DMS53 (cell line): Measurements from ENCODE around the gene KRT31.
A peak's percentile ranks its signal among the peaks of the same experiment; 100 is the strongest.
"Not testable (repeated sequence)": the region's sequence is repeated elsewhere in the genome, so short reads cannot be mapped to it uniquely, and the experiment has no call there.

Experiments
- DNase-seq: peaks from one replicate; lab custom pipeline; 2025; lab: John Stamatoyannopoulos, UW

The KRT31 gene

DNA sequence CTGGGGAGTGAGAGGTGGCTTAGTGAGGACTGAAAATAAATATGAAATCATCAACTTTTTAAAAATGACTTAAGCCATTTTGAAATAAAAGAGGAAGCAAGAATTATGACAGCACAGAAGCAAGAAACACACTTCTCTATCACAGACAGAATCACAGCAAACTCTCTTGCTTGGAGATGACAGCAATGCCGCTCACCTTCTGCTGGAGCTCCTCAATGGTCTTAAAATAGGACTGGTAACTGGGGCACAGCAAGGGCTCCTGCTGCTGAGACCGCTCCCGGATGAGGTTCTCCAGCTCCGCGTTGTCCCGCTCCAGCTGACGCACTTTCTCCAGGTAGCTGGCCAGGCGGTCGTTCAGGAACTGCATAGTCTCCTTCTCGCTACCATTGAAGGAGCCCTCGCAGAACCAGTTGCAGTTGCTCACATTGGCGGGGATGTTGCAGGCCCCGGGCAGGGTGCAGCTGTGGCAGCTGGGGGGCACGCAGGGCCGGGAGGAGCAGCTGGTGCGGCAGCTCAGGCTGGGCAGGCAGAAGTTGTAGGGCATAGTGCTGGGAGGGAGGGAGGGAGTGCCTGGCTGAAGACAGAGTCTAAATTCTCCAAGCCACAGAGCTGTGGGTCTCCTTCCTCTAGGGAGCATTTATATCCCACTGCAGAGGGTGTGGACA, at the start of gene KRT31:
TSS of gene KRT31 (minus strand) at position 613 of the 665 bp plus-strand sequence. CDS start at position 544, 69 bp downstream.
- no peak for DNase-seq

DNA sequence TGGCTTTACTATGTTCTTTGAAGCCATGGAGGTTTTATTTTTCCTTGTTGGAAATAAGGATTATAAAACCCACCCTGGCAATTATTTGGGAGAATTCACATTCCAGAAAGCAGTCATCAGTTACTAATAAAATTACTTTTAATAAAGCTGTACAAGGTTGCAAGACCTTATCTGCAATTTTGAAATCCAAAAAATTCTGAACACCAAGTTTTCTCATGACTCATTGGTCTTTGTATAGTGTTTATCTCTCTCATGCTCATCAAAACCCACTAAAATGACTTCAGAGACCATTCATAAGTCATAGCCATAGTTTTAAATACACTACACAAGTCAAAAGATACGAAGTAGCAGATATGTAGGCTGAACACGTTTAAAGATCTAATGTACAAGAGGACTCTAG, 49.4 kb upstream of the KRT31 start:
- no peak for DNase-seq

DNA sequence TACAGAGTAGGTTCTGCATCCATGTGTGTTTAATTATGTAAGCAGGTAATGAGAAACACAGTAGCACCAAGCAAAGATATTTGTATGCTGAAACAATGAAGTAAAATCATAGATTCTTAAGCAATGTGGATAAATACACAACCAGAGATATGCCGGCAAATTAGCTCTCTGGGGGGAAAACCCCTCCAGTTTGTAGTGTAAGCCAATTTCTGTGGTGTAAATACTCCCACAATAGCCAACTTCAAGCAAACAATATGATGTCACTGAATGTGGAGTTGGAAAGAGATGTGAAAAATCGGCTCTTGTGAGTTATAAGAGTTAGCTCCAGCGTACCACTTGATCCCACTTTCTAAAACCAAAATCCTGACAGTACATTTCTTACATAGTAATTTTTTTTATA, 47.2 kb upstream of the KRT31 start:
- no peak for DNase-seq

DNA sequence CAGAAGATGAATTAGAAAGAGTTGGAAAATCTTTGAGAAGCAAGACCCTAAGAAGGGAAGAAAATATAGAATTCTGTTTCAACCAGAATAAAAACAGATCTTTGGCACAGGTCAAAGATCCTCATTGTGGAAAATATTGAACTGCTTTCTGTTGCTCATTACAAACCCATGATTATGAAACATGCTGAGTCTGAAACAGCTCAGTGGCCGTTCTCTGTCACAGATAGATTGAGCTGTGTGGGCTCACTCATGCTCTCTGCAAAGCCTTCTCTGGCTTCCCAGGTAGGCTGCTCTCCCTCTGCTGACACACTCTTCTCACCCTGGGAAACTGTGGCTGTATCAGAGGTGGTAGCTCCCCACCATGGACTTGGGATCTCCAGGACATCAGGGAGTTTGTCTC, 46.8 kb upstream of the KRT31 start:
- no peak for DNase-seq

DNA sequence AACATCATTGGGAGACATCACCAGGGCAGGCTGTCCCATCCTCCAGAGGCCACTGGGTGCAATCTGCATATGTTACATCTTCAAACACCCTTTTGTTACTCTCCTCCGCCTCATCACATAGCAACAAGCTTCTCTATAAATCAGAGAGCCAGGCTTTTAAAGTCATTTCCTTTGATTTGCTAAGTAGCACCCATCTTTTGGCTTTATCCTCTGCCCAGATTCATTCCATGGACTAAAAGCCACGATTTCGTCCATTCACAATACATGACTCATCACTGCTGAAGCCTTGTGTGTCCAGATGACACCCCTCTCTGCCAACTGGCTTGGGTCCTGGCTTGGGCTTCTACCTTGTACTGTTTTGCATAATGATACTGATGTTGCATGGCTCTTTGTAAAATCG, 45.3 kb upstream of the KRT31 start:
- no peak for DNase-seq

DNA sequence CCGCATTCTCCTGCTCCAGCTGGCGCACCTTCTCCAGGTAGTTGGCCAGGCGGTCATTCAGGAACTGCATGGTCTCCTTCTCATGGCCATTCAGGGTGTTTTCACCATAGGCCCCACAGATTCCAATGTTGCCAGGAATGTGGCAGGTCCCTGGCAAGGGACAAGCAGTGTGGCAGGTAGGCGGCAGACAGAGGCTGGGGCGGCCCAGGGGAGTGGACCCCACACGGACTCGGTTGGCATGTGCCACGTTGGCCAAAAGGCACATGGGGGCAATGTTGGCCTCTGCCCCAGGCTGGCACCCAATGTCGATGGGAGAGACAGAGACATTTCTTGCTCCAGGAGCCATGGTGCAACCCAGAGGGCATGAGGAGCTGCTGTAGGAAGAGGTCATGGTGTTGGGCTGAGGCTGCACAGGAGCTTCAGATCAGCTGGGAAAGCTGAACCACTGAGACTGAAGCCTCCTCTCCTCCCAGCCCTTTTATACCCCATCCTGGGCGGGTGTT, 43.2 kb upstream of the KRT31 start, which contains the start of gene KRT38:
TSS of gene KRT38 (minus strand) at position 453 of the 503 bp plus-strand sequence. CDS start at position 391, 62 bp downstream.
- no peak for DNase-seq

DNA sequence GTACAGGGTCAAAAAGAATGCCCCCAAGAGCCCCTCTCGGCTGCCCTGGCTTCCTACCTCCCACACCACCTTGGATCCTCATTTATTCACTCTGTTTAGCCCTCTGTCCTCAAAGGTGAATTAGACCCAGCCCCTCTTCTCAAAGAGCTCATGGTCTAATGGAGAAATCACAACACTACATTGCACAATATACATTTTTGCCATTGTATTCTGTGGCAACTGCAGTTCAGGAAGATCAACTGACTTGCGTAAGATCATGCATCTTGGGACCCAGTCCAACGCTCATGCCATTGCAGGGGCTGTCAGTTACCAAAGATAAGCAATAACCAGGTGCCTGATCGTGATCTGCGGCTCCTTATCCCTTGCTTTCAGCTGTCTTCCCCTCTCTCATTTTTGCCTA, 42.0 kb upstream of the KRT31 start:
- DNase-seq: no peak

DNA sequence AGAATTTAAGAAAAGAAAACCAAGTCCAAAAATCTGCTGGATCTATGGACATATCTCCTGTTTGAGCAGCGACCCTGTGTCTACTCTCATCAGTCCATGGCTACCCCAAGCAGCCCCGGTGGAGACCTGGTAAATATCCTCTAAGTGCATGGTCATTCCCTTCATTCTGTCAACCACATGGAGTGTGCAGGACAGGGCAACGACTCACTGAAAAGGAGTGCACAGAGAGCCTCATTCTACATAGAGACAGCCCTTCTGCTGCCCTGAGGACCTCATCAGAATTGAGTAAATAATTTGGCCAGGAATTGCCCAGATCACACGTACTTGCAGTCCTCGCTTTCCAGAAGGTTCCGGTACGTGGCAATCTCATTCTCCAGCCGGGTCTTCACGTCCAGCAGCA, 40.4 kb upstream of the KRT31 start:
- no peak for DNase-seq

DNA sequence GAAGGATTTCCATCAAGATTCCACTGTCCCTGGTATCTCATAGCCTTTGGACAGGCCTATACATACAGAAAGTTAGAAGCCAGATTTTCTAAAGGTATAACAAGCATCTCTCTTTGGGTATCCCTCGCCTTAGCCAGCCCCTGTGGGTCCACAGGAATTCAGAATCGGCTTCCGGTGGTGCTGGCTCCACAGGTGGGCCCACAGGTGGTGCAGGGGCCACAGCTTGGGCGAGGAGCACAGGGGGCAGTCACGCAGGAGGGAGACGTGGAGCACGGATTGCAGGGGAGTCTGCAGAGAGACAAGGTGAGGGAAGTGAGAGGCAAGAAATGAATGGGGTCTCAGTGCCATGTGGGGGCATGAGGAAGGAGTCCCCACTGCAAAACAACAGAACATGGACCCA, 39.8 kb upstream of the KRT31 start:
- no peak for DNase-seq

DNA sequence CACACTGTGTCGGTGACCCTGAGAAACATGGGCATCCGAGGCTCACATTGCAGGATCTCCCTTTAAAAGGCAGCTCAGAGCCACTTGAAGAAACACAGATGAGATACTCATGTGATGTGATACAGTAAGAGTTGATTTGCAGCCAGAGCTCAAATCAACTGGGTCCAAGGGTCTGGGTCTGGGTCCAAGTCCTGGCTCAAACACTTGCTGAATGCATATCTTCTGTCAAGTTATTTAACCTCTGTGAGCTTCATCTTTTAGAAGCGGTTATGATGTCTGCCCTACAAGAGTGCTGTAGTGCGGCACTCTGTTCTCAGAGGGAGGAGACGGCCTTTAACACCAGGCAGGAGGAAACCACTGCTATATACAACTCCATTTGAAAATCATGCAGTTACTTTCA, 37.0 kb upstream of the KRT31 start:
- no peak for DNase-seq

DNA sequence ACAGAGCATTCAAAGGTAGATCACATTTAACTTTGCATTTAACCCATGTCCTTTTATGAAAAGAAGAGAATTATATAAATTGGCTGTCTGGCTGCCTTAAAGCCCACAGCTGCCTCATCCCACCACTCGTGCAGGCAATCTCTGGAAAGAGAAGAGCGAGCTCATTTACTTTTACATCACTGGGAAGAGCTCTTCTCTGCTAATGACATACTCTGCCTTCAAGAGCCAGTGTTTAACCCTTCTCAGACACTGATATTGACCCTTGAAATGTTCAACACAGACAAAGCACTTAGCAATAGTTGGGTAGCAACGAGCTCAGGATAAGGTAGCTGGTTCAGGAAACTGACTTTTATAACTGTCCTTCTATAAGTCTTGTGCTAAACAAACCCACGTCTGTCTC, 36.6 kb upstream of the KRT31 start:
- no peak for DNase-seq

DNA sequence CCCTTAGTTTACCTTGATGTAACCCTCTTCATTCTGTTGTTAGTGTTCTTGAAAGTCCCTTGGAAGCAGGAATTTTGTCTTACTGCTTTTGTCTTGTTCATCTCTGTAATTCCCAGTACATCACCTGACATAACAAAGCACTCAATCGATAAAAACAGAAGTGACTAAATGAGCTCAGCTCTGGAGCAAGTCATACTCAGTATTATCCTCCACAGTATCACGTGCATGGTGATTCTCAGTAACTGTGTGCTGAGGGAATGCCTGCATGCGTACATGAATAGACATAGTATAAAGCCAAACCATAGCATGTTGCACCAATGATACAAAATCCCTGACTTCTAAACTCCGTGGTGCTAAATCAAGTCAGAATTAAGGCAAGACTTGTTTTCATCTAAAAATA, 36.2 kb upstream of the KRT31 start:
- no peak for DNase-seq

DNA sequence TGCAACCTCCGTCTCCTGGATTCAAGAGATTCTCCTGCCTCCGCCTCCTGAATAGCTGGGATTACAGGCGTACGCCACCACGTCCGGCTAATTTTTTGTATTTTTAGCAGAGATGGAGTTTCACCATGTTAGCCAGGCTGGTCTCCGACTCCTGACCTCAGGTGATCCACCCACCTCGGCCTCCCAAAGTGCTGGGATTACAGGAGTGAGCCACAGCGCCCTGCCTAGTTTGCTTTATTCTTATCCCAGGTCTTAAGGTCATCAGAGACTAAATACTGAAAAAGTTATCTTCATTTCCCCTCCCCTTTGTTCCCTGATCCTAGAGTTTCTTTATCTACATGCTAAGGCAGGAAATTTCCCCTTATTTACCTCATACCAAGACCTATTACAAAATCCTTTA, 33.0 kb upstream of the KRT31 start:
- DNase-seq: not testable (repeated sequence)

DNA sequence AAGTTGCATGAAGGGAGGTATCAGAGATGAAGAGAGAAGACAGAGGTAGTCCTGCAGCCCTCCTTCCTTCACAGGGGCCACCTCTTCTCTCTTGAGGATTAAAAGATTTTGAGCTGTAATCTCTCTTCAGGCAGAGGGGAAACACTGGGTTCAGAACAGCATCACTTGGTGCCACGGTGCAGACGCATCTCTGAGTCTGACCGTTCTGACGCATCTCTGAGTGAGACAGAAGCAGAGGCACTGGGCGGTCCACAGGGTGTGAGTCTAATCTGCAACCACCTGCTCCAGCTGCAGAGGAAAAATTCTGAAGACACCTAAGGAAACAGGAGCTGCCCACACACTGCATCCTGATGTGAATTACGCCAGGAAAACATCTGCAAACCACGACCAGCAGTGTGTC, 32.3 kb upstream of the KRT31 start:
- no peak for DNase-seq

DNA sequence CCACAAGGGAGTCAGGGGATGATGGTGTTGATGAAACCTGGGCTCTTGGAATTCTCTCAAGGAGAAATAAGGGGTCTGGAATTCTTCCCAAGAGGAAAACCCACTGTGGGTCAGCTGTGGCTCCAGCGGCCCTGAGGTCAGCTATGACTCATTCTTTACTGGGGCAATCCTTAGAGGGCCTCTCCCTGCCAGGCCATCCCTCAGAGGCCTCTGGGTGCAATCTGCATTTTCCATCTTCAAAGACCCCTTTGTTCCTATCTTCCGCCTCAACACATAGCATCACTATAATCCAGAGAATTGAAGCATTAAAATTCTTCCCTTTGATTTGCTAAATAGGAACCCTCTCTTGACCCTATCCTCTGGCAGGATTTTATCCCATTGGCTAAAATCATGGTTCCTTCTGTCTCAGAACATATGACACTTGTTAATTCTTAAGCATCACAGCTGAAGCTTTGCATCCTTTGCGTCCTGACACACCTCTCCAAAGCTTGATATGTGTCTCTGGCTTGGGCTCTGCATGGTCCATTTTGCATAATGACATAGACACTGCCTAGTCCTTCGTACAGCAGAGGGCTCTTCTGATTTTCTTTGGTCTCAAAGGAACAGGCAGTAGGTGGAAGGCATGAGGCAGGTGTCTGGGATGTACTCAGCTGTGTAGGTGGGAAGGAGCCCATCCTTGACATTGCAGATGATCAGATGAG, 31.3 kb upstream of the KRT31 start:
- no peak for DNase-seq

DNA sequence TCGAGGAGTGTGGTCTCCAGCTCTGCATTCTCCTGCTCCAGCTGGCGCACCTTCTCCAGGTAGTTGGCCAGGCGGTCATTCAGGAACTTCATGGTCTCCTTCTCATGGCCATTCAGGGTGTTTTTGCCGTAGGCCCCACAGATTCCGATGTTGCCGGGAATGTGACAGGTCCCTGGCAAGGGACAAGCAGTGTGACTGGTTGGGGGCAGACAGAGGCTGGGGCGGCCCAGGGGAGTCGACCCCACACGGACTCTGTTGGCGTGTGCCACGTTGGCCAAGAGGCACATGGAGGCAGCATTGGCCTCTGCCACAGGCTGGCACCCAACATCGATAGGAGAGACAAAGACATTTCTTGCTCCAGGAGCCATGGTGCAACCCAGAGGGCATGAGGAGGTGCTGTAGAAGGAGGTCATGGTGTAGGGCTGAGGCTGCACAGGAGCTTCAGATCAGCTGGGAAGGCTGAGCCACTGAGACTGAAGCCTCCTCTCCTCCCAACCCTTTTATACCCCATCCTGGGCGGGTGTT, 26.8 kb upstream of the KRT31 start, which contains the start of gene KRT37:
TSS of gene KRT37 (minus strand) at position 475 of the 525 bp plus-strand sequence. CDS start at position 413, 62 bp downstream.
- DNase-seq: no peak

DNA sequence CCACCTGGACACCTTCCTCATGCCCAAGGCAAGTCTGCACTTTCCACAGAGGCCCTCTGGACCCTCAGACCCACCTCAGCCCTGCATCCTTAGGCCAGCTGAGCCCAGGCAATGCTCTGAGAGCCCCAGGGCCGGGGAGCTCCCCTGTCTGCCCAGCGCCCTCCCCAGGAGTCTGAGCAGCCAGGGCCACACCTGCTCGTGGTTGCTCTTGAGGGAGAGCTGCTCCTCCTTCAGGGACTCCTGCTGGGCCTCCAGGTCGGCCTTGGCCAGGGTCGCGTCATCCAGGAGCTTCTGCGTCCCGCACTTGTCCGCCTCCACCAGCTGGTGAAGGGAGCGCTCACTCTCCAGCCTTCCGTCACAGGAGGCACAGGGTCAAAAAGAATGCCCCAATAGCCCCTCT, 25.2 kb upstream of the KRT31 start:
- DNase-seq: not testable (repeated sequence)

DNA sequence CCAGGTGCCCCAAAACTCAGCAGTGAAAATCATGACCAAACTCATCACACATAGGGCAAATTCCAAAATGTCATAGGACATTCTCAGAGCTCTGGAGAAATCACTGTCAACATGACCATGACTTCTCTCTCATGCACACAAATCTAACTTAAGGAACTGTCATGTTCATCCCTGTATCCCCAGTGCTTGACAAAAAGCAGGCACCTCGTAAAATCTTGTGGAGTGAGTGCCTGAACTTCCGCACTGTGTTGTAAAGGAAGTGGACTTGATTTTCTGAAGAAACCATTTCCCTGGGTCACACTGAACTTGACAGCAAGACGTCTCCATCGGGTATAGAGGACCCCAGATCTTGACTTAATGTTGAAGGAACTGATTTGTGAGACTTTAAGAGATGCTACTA, 24.2 kb upstream of the KRT31 start:
- DNase-seq: no peak

DNA sequence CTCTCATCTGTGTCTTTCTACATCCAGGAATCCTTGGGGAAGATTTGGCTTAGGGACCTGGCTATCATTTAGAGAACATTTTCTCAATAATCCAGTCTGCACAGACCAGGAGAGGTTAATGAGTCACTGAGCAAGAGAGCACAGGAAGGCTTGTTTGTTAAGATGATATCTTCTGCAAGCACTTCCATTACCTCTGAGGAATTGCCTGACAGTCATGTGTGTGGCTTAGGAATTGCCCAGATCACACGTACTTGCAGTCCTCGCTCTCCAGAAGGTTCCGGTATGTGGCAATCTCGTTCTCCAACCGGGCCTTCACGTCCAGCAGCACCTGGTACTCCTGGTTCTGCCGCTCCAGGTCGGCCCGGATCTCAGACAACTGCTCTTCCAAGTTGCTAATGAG, 23.7 kb upstream of the KRT31 start:
- peak; percentile 5 for DNase-seq

DNA sequence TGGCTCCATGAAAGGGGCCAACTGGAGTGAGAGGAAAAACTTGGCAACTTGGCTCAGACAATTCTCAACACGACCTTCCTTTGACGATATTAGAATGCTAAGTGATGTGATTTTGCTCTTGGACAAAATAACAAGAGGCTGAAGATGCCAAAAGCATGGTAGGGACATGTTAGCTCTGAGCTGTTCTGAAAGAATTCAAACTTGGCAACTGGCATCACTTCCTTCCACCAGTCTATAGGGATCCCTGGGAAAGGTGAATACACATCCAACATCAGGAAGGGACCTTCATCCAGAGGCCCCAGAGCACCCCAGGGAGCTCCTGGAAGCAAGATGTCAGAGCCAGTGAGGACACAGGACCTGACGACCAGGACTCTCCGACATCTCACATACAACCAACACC, 22.7 kb upstream of the KRT31 start:
- no peak for DNase-seq

DNA sequence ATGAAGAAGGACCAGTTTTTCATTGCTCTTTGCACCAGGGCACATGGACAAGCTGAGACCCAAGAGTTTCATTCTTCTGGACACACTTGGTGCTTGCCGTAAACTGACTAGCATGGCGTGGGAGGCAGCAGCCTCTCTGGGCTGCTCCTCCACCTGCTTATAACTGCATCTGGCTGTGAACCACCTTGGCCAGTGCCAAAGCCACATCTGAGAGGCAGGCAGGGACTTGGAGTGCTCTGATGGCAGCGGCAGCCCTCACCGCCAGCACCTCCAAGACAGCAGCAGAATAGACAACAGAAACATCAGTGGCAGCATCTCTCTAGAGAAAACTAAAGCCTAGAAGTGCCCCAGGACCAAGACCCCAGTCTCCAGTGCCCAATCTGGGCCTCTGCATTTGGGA, 22.3 kb upstream of the KRT31 start:
- no peak for DNase-seq

DNA sequence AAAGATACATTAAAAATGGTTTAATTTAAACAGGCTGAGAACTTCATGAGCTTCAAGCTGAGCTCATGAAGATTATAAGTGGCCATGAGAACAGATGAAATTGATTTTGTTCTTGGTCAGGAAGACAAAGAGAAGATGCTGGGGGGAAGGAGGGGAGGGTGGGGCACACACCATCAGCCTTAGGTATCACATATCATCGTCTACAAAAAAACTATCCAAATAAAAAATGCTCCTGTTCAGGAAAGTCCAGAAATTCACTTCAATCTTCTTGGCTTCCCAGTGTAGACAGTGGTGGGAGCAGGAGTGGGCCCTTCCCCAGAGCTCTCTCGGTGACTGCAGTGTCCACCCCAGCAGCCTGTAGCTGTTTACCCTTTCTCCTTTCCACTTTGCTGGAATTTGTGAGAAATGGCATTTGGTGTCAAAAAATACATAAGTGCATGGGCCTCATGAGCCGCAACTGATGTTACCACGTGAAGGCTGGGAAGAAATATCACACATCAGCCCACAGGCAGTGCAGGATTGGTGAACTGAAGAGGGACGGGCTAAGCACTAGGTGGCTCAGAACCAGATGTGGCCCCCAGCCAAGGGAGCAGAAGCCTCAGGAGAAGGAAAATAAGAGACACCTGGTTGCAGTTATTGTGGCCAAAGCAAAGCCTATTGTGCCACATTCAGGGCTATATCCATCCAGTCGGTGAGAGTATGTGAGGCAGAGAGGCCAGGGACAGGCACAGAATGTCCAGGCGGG, 20.9 kb upstream of the KRT31 start:
- no peak for DNase-seq
